ENCODE results near the gene PDE4D. TPM values are rescaled to one million over a fixed set of nuclear protein-coding genes. Genes with fewer than 3 reads are reported as not detected.

Gene PDE4D
- total RNA-seq, 1 donor from 2014 or later, result 28.2 TPM

DNA sequence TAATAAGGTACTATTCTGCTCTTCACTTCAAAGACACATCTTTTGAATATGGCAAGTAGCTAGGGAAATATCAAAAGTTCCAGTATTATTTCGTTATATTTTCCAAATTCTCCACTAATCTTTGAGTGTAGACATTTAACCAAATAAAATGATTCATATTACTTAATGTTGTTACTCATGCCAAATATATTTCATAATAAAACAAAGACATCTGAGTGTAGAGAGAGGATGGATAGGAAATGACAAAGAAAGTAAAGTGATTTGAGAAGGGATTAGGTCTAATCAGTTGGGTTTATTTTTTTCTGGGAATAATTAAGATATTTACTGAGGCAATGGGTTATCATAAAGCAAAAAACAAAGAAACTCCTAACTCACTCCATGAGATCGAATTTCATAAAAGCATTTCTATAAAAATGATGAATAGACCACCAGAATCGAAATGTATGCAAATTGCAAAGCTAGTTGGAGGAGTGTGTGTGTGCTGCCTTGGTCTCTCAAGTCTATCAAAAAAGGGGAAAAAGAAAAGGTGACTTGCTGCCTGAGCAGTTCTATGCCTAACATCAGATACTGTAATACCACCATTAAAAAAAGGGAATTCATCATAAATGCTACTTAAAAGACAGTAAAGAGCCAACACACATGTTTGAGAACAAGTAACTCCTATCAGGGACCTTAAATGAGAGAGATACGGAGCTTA is 255.5 kb downstream of the PDE4D start:
- DNase-seq (no peak), ATAC-seq (ENCODE audit: low read depth) (no peak)
- CTCF ChIA-PET, result no interaction called here
- Mint-ChIP-seq H3K9me3 (peaks cover 13% of the 10 kb centered on the region), H3K36me3 (ENCODE audit: low read depth) (peaks cover 8% of the 10 kb centered on the region), H3K4me1 (no peaks in the 10 kb centered on the region), H3K4me3 (no peak overlapping the region), H3K27me3 (no peaks in the 10 kb centered on the region), H3K27ac (no peak overlapping the region)
- TF ChIP-seq, protein P1, sequence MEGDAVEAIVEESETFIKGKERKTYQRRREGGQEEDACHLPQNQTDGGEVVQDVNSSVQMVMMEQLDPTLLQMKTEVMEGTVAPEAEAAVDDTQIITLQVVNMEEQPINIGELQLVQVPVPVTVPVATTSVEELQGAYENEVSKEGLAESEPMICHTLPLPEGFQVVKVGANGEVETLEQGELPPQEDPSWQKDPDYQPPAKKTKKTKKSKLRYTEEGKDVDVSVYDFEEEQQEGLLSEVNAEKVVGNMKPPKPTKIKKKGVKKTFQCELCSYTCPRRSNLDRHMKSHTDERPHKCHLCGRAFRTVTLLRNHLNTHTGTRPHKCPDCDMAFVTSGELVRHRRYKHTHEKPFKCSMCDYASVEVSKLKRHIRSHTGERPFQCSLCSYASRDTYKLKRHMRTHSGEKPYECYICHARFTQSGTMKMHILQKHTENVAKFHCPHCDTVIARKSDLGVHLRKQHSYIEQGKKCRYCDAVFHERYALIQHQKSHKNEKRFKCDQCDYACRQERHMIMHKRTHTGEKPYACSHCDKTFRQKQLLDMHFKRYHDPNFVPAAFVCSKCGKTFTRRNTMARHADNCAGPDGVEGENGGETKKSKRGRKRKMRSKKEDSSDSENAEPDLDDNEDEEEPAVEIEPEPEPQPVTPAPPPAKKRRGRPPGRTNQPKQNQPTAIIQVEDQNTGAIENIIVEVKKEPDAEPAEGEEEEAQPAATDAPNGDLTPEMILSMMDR (IDR thresholded peaks at IDR 0.05), result no peak
- intact Hi-C loops (cut with micrococcal nuclease), result loop anchor here (2.0 kb wide), 1 partner anchor 17 kb away; no protein-coding TSS in a partner anchor
- POLR2A ChIA-PET, result no interaction called here

DNA sequence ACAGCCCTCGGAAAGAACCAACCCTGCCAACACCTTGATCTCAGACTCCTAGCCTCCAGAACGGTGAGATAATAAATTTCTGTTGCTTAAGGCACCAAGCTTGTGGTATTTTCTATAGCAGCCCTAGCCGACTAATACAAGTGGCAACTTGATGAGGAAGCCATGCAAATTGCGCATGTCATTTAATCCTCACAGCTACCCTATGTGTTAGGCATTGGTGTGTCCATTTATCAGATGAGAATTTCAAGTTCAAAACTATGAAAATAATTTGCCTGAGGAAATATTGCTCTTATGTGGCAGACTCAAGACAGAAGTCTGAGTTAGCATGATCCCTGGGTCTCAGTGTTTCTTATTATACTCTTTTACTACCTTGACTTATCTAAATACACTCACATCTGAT is 264.0 kb downstream of the PDE4D start:
- H3K27me3 Mint-ChIP-seq, result no peaks in the 10 kb centered on the region
- no peaks in the 10 kb centered on the region for H3K4me1 Mint-ChIP-seq
- H3K4me3 Mint-ChIP-seq, result no peak overlapping the region
- CTCF ChIA-PET, result no interaction called here
- H3K36me3 Mint-ChIP-seq (ENCODE audit: low read depth), result peaks cover 21% of the 10 kb centered on the region
- H3K27ac Mint-ChIP-seq, result no peak overlapping the region
- intact Hi-C loops (cut with micrococcal nuclease), result no loop called here
- H3K9me3 Mint-ChIP-seq, result peaks cover 16% of the 10 kb centered on the region
- DNase-seq, result no peak
- ATAC-seq (ENCODE audit: low read depth), result no peak
- POLR2A ChIA-PET, result interaction anchor here (0.8 kb wide), 1 partner anchor 26 kb away, joined by 4 read pairs; no protein-coding TSS in a partner anchor
- TF ChIP-seq, protein P1 (IDR thresholded peaks at IDR 0.05), result no peak

- Mint-ChIP-seq H3K27me3 (no peaks in the 10 kb centered on the region), H3K36me3 (ENCODE audit: low read depth) (peaks cover 17% of the 10 kb centered on the region), H3K27ac (no peak overlapping the region), H3K4me1 (no peaks in the 10 kb centered on the region), H3K9me3 (peaks cover 9% of the 10 kb centered on the region), H3K4me3 (no peak overlapping the region)
- ATAC-seq (ENCODE audit: low read depth) (no peak), DNase-seq (no peak)
- intact Hi-C loops (cut with micrococcal nuclease), result no loop called here
- POLR2A ChIA-PET, result no interaction called here
- TF ChIP-seq, protein P1 (IDR thresholded peaks at IDR 0.05), result no peak
- CTCF ChIA-PET, result no interaction called here
Observed at GRCh38 chr5:59628062-59628828, 265.3 kb downstream of the PDE4D start.

GRCh38 chr5:59624898-59625297 is 268.6 kb downstream of the PDE4D start:
- Mint-ChIP-seq H3K9me3 (peaks cover 8% of the 10 kb centered on the region), H3K4me1 (peaks cover 17% of the 10 kb centered on the region), H3K27me3 (no peaks in the 10 kb centered on the region), H3K36me3 (ENCODE audit: low read depth) (peaks cover 7% of the 10 kb centered on the region), H3K27ac (no peak overlapping the region), H3K4me3 (no peak overlapping the region)
- ChIA-PET CTCF (no interaction called here), POLR2A (no interaction called here)
- no peak for ATAC-seq (ENCODE audit: low read depth)
- DNase-seq, result no peak
- intact Hi-C loops (cut with micrococcal nuclease), result no loop called here
- TF ChIP-seq, protein P1 (IDR thresholded peaks at IDR 0.05), result no peak

DNA sequence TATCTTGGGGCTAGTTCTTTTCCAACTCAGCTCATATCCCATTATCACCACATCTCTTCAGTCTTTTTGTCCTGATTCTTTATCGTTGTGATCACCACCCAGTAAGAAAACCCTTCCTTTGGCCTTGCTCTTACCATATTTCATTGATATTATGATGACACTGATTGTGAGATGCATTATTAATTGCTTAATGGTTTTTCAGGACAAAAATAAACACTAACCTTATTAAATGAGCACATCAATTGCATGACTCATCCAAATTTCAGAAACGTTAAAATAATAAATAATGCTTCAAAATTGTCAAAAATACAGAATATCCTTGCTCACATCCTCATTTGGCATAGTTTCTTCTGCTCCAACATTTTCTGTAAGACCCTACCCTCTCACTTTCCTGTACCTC is 270.7 kb downstream of the PDE4D start:
- no peaks in the 10 kb centered on the region for H3K27me3 Mint-ChIP-seq
- H3K4me3 Mint-ChIP-seq, result no peak overlapping the region
- TF ChIP-seq, protein P1 (IDR thresholded peaks at IDR 0.05), result no peak
- CTCF ChIA-PET, result no interaction called here
- peaks cover 24% of the 10 kb centered on the region for H3K4me1 Mint-ChIP-seq
- no peaks in the 10 kb centered on the region for H3K36me3 Mint-ChIP-seq (ENCODE audit: low read depth)
- no peaks in the 10 kb centered on the region for H3K9me3 Mint-ChIP-seq
- H3K27ac Mint-ChIP-seq, result no peak overlapping the region
- POLR2A ChIA-PET, result no interaction called here
- intact Hi-C loops (cut with micrococcal nuclease), result no loop called here
- no peak for DNase-seq
- no peak for ATAC-seq (ENCODE audit: low read depth)
